K562 (cell line): ENCODE measurements around the gene TET2.

Source experiments
- CTCF ChIP-seq, 3 experiments: IDR thresholded peaks in 2 of 3; conservative IDR thresholded peaks in 1 of 3; 2 replicates each; pipeline ENCODE4 v1.5.1; 2011 to 2012; ENCODE audit warnings: low read length in 3 of 3, mild to moderate bottlenecking in 3 of 3, control low read depth in 2 of 3, improper control_type of control experiment in 1 of 3, inconsistent platforms in 1 of 3, low read depth in 1 of 3, mixed read lengths in 1 of 3, moderate library complexity in 1 of 3; ENCODE audit not compliant: insufficient read depth in 2 of 3
- NRF1 ChIP-seq, 2 experiments: fragments of 450-650 bp; IDR thresholded peaks in 1 of 2; conservative IDR thresholded peaks in 1 of 2; 2 replicates each; pipeline ENCODE4 v1.6.1; 2014; ENCODE audit warnings: mild to moderate bottlenecking in 2 of 2
- PHB2 ChIP-seq: fragments of 450-650 bp; IDR thresholded peaks from 2 replicates; pipeline ENCODE4 v1.6.1; 2017; ENCODE audit warnings: low read depth
- POLR2AphosphoS5 ChIP-seq: IDR thresholded peaks from 2 replicates; pipeline ENCODE4 v1.6.1; 2011; ENCODE audit warnings: mild to moderate bottlenecking, low read depth, low read length, moderate library complexity; ENCODE audit not compliant: control insufficient read depth, insufficient read depth
- SMC3 ChIP-seq: conservative IDR thresholded peaks from 2 replicates; pipeline ENCODE4 v1.6.1; 2011; ENCODE audit warnings: low read depth, low read length, improper control_type of control experiment; ENCODE audit not compliant: insufficient read depth
- YY1 ChIP-seq, 3 experiments: IDR thresholded peaks; 2 replicates each; pipeline ENCODE4 v1.6.1; 2011; ENCODE audit warnings: low read length in 2 of 3, mild to moderate bottlenecking in 2 of 3, moderate library complexity in 2 of 3, borderline replicate concordance in 1 of 3, control low read depth in 1 of 3, low read depth in 1 of 3; ENCODE audit not compliant: insufficient read depth in 3 of 3, insufficient replicate concordance in 2 of 3, control insufficient read depth in 1 of 3, insufficient read length in 1 of 3; ENCODE audit errors: extremely low read depth in 1 of 3
- ZNF165 ChIP-seq: fragments of 250-450 bp; sonication (Bioruptor Pico); IDR thresholded peaks from 2 replicates; pipeline ENCODE4 v1.4.0; 2020; ENCODE audit warnings: borderline replicate concordance

DNA sequence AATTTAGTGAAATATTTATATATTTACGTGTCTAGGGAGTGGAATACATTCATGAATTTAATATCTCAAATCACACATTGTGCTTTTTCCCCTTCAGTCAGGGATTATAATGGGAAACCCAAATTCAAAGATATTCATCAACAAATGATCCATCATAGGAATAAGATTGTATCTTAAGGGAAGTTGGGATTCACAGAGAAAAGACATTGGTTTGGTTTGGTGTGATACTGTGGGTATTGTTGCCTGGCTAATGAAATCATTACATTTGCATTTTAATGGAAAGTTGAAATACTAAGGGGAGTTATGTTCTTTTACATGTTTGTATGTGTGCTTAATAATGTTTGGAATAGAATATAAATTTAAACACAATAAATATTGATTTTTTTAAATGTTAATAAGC is 1.7 kb downstream of the TET2 start:
- TF ChIP-seq NRF1 (conservative IDR thresholded peaks at IDR 0.05 in 1 of 2, IDR thresholded peaks at IDR 0.05 in 1 of 2) (no peak), YY1 (IDR thresholded peaks at IDR 0.05; ENCODE audit: borderline replicate concordance in 1 of 3, control insufficient read depth in 1 of 3, extremely low read depth in 1 of 3, insufficient read depth in 3 of 3, insufficient read length in 1 of 3, insufficient replicate concordance in 2 of 3, low read depth in 1 of 3, low read length in 2 of 3) (no peak), PHB2 (no peak), CTCF (IDR thresholded peaks at IDR 0.05 in 2 of 3, conservative IDR thresholded peaks at IDR 0.05 in 1 of 3; ENCODE audit: insufficient read depth in 2 of 3, low read depth in 1 of 3, low read length in 3 of 3) (no peak), SMC3 (no peak), POLR2AphosphoS5 (no peak), ZNF165 (no peak)
